Measurements from ENCODE around the gene PRMT7. TPM values are rescaled to one million over a fixed set of nuclear protein-coding genes. Genes with fewer than 3 reads are reported as not detected.
A peak's percentile ranks its signal among the peaks of the same experiment; 100 is the strongest.

The PRMT7 gene
- total RNA-seq, 3 donors from 2014 or later, result 38.4 to 53.4 (median 41.0) TPM

GRCh38 chr16:68363658-68364521 is 53.1 kb downstream of the PRMT7 start:
- DNase-seq (ENCODE audit: low spot score in 2 of 2), result no peak
- Histone ChIP-seq H3K4me3 (no peak overlapping the region), H3K9me3 (no peaks in the 10 kb centered on the region), H3K4me1 (no peaks in the 10 kb centered on the region), H3K36me3 (no peaks in the 10 kb centered on the region), H3K27me3 (no peaks in the 10 kb centered on the region), H3K27ac (no peak overlapping the region)
- TF ChIP-seq CTCF (IDR thresholded peaks at IDR 0.05), result no peak
- no peak for TF ChIP-seq POLR2A (IDR thresholded peaks at IDR 0.05)
- TF ChIP-seq POLR2AphosphoS5 (IDR thresholded peaks at IDR 0.05), result no peak
- intact Hi-C loops (cut with DNase I; ENCODE audit: low total_unique reads), result no loop called here

GRCh38 chr16:68364561-68364998 is 53.8 kb downstream of the PRMT7 start:
- H3K27me3 ChIP-seq, result no peaks in the 10 kb centered on the region
- no peaks in the 10 kb centered on the region for H3K36me3 ChIP-seq
- H3K4me3 ChIP-seq, result no peak overlapping the region
- no peak for DNase-seq (ENCODE audit: low spot score in 2 of 2)
- H3K27ac ChIP-seq, result no peak overlapping the region
- intact Hi-C loops (cut with DNase I; ENCODE audit: low total_unique reads), result no loop called here
- TF ChIP-seq POLR2AphosphoS5 (IDR thresholded peaks at IDR 0.05) (no peak), CTCF (IDR thresholded peaks at IDR 0.05) (no peak), POLR2A (IDR thresholded peaks at IDR 0.05) (no peak)
- no peaks in the 10 kb centered on the region for H3K9me3 ChIP-seq
- no peaks in the 10 kb centered on the region for H3K4me1 ChIP-seq

GRCh38 chr16:68365167-68365817 is 54.5 kb downstream of the PRMT7 start:
- H3K36me3 ChIP-seq, result no peaks in the 10 kb centered on the region
- H3K9me3 ChIP-seq, result no peaks in the 10 kb centered on the region
- TF ChIP-seq CTCF (IDR thresholded peaks at IDR 0.05) (no peak), POLR2A (IDR thresholded peaks at IDR 0.05) (no peak), POLR2AphosphoS5 (IDR thresholded peaks at IDR 0.05) (no peak)
- H3K4me1 ChIP-seq, result no peaks in the 10 kb centered on the region
- no peaks in the 10 kb centered on the region for H3K27me3 ChIP-seq
- intact Hi-C loops (cut with DNase I; ENCODE audit: low total_unique reads), result no loop called here
- no peak for DNase-seq (ENCODE audit: low spot score in 2 of 2)
- no peak overlapping the region for H3K27ac ChIP-seq
- no peak overlapping the region for H3K4me3 ChIP-seq

GRCh38 chr16:68366062-68366461 is 55.2 kb downstream of the PRMT7 start:
- Histone ChIP-seq H3K27ac (no peak overlapping the region), H3K9me3 (no peaks in the 10 kb centered on the region), H3K4me1 (no peaks in the 10 kb centered on the region), H3K4me3 (no peak overlapping the region), H3K27me3 (no peaks in the 10 kb centered on the region), H3K36me3 (no peaks in the 10 kb centered on the region)
- intact Hi-C loops (cut with DNase I; ENCODE audit: low total_unique reads), result no loop called here
- TF ChIP-seq CTCF (IDR thresholded peaks at IDR 0.05) (no peak), POLR2AphosphoS5 (IDR thresholded peaks at IDR 0.05) (no peak), POLR2A (IDR thresholded peaks at IDR 0.05) (no peak)
- no peak for DNase-seq (ENCODE audit: low spot score in 2 of 2)

GRCh38 chr16:68367030-68367429 is 56.2 kb downstream of the PRMT7 start:
- TF ChIP-seq CTCF (IDR thresholded peaks at IDR 0.05) (peak in 1 of 3 donors; percentile 23), POLR2AphosphoS5 (IDR thresholded peaks at IDR 0.05) (no peak)
- intact Hi-C loops (cut with DNase I; ENCODE audit: low total_unique reads), result no loop called here
- H3K27ac ChIP-seq, result no peak overlapping the region
- no peak overlapping the region for H3K4me3 ChIP-seq
- H3K4me1 ChIP-seq, result no peaks in the 10 kb centered on the region
- H3K27me3 ChIP-seq, result no peaks in the 10 kb centered on the region
- no peaks in the 10 kb centered on the region for H3K36me3 ChIP-seq
- no peak for DNase-seq (ENCODE audit: low spot score in 2 of 2)
- H3K9me3 ChIP-seq, result no peaks in the 10 kb centered on the region
